Body of pancreas (tissue), 4 donors: ENCODE data around the gene C3orf20.

Experiments
- CTCF ChIP-seq, 7 experiments: fragments of 450-650 bp in 4 of 7; fragments of 200-600 bp in 3 of 7; sonication (generic) in 3 of 7; IDR thresholded peaks; one replicate each; pipeline ENCODE4 v1.5.1; 2016 to 2019; ENCODE audit warnings: antibody characterized with exemption in 7 of 7
- POLR2A ChIP-seq, 3 donors: fragments of 450-650 bp; IDR thresholded peaks; one replicate each; pipeline ENCODE4 v1.6.1; 2016; ENCODE audit warnings: antibody characterized with exemption in 3 of 3, mild to moderate bottlenecking in 2 of 3

- no peak for TF ChIP-seq CTCF (IDR thresholded peaks at IDR 0.05)
- no peak for TF ChIP-seq POLR2A (IDR thresholded peaks at IDR 0.05)
These were observed 38.3 kb upstream of the C3orf20 start for GRCh38 chr3:14636496-14637087.
